HL-60 (cell line): ENCODE data around the gene TUBAL3.

Experiments used
- DNase-seq, 2 experiments: peaks; one replicate each; pipeline ENCODE4 v3.0.0-alpha.2; 2010 to 2020; ENCODE audit warnings: low read depth in 1 of 2, low spot score in 1 of 2
- H3K27ac ChIP-seq: fragments of 250-450 bp; sonication (Bioruptor Pico); replicated peaks from 2 replicates; pipeline ENCODE4 v1.5.1; 2020; ENCODE audit warnings: mild to moderate bottlenecking, moderate library complexity
- H3K27me3 ChIP-seq: fragments of 250-450 bp; sonication (Bioruptor Pico); 2 replicates; pipeline ENCODE4 v1.5.1; 2021; ENCODE audit warnings: mild to moderate bottlenecking, moderate library complexity; ENCODE audit not compliant: insufficient read depth, poor library complexity, severe bottlenecking
- H3K4me3 ChIP-seq: replicated peaks from 2 replicates; pipeline ENCODE4 v1.5.1; 2011; ENCODE audit warnings: mild to moderate bottlenecking, control low read depth, low read length; ENCODE audit not compliant: insufficient read depth
- CTCF ChIP-seq: IDR thresholded peaks from one replicate; pipeline ENCODE4 v1.5.1; 2011; ENCODE audit warnings: low read length, control low read depth, inconsistent platforms; ENCODE audit not compliant: insufficient read depth
- GABPA ChIP-seq: IDR thresholded peaks from 2 replicates; pipeline ENCODE4 v1.6.1; 2012; ENCODE audit warnings: low read depth
- POLR2AphosphoS5 ChIP-seq: IDR thresholded peaks from 2 replicates; pipeline ENCODE4 v1.6.1; 2012; ENCODE audit warnings: low read depth
- REST ChIP-seq: IDR thresholded peaks from 2 replicates; pipeline ENCODE4 v1.6.1; 2012; ENCODE audit warnings: low read depth; ENCODE audit not compliant: insufficient replicate concordance
- SPI1 ChIP-seq: IDR thresholded peaks from 2 replicates; pipeline ENCODE4 v1.6.1; 2012; ENCODE audit warnings: low read depth, mild to moderate bottlenecking, borderline replicate concordance

The TUBAL3 gene

GRCh38 chr10:5400468-5401240, 4.0 kb downstream of the TUBAL3 start:
- H3K27ac ChIP-seq: no peak overlapping the region
- TF ChIP-seq GABPA (no peak), SPI1 (no peak), POLR2AphosphoS5 (no peak), REST (no peak), CTCF (no peak)
- no peak for DNase-seq
- H3K27me3 ChIP-seq: no peaks in the 10 kb centered on the region
- H3K4me3 ChIP-seq: no peak overlapping the region

GRCh38 chr10:5399332-5399731, 5.3 kb downstream of the TUBAL3 start:
- TF ChIP-seq SPI1 (no peak), CTCF (no peak), GABPA (no peak), REST (no peak), POLR2AphosphoS5 (no peak)
- Histone ChIP-seq H3K27me3 (no peaks in the 10 kb centered on the region), H3K4me3 (no peak overlapping the region), H3K27ac (no peak overlapping the region)
- DNase-seq: no peak

- H3K4me3 ChIP-seq: no peak overlapping the region
- no peak for DNase-seq
- TF ChIP-seq REST (no peak), GABPA (no peak)
Observed at GRCh38 chr10:5396556-5397300, 7.9 kb downstream of the TUBAL3 start.

More at GRCh38 chr10:5396556-5397300, 7.9 kb downstream of the TUBAL3 start:
- Histone ChIP-seq H3K27ac (no peak overlapping the region), H3K27me3 (no peaks in the 10 kb centered on the region)
